ENCODE results near the gene SYS1. TPM values are rescaled to one million over a fixed set of nuclear protein-coding genes. Genes with fewer than 3 reads are reported as not detected.

The SYS1 gene
- total RNA-seq, 6 experiments from 2014 or later = 16.6 to 26.2 (median 20.8) TPM

DNA sequence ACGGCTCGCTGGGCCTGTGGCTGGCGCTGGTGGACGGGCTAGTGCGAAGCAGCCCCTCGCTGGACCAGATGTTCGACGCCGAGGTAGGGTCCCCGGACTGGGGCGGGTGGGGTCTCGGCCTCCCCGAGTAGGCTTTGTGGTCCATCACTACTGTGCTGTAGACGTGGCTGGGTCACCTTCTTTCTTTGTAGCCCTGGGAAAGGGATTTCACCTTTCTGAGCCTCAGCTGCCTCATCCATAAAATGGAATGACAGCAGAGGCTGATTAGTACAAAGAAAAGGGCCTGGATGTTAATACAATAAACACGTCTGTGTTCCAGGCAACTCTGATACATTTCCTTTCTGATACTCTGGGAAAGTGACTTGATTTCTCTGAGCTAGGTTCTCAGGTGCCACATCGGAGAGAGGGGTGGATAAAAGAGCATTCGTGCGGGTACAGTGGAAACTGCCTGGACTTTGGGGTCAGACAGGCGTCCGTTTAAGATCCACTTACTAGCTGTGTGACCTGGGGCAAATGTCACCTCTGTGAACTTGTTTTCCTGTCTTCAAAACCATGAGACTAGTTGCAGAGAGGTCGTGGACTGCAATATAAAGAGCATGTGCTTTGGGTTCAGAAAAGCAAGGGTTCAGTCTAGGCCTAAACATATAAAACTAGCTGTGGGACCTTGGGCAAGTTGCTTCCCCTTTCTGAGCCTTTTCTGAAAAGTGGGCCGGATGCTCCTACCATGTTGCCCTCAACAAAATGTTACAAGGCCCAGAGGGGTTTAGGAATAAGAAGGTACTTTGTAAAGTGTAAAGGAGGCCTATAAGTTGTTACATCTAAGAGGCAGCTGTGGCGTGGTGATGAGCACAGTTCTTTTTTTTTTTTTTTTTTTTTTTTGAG is 896 bp downstream of the SYS1 start:
- WGBS (ENCODE audit: insufficient coverage, low coverage, low lambda C conversion rate, missing lambda C conversion rate) = 10% methylated on average over 17 of the region's 23 CpGs
- intact Hi-C loops (cut with DNase I) = no loop called here
- Histone ChIP-seq H3K9me3 (no peaks in the 10 kb centered on the region), H3K4me1 (peaks cover 0 to 46% (median 13%) of the 10 kb centered on the region in 4 donors), H3K4me3 (peak overlapping the region; percentile 69 to 89 (median 83)), H3K27ac (peak overlapping the region; percentile 93 to 99 (median 99)), H3K36me3 (peaks cover 0 to 29% (median 10%) of the 10 kb centered on the region in 4 donors), H3K27me3 (no peaks in the 10 kb centered on the region)
- TF ChIP-seq, protein P1, sequence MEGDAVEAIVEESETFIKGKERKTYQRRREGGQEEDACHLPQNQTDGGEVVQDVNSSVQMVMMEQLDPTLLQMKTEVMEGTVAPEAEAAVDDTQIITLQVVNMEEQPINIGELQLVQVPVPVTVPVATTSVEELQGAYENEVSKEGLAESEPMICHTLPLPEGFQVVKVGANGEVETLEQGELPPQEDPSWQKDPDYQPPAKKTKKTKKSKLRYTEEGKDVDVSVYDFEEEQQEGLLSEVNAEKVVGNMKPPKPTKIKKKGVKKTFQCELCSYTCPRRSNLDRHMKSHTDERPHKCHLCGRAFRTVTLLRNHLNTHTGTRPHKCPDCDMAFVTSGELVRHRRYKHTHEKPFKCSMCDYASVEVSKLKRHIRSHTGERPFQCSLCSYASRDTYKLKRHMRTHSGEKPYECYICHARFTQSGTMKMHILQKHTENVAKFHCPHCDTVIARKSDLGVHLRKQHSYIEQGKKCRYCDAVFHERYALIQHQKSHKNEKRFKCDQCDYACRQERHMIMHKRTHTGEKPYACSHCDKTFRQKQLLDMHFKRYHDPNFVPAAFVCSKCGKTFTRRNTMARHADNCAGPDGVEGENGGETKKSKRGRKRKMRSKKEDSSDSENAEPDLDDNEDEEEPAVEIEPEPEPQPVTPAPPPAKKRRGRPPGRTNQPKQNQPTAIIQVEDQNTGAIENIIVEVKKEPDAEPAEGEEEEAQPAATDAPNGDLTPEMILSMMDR (IDR thresholded peaks at IDR 0.05) = no peak
- no peak for TF ChIP-seq POLR2A (IDR thresholded peaks at IDR 0.05)
- DNase-seq (peak in 1 of 3 donors; percentile 33), ATAC-seq (no peak)

DNA sequence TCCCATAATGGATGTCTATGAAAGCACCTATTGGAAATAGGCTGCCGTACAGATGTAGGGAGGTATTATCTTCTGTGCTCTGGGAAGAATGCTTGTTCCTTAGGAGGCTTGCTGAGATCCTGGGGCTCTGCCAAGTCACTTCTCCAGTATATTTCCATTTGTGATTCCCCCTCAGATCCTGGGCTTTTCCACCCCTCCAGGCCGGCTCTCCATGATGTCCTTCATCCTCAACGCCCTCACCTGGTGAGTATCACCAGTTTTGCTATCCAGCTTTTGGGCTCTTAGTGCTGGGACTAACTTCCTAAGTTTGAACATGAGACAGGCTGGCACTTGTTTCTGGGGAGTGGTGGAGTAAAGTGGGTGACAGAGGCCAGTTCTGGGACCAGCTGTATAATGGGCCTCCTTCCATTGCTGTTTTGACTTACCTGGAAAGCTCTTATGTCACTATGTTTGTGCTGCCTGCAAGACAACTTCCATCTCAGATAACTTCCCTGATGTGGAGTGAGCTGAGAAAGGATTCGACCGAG is 2.6 kb downstream of the SYS1 start:
- peaks cover 0 to 29% (median 10%) of the 10 kb centered on the region in 4 donors for H3K36me3 ChIP-seq
- no peak overlapping the region for H3K27ac ChIP-seq
- no peaks in the 10 kb centered on the region for H3K9me3 ChIP-seq
- 96% methylated on average over 4 of the region's 5 CpGs for WGBS (ENCODE audit: insufficient coverage, low coverage, low lambda C conversion rate, missing lambda C conversion rate)
- intact Hi-C loops (cut with DNase I) = no loop called here
- DNase-seq (peak in 1 of 3 donors; percentile 33), ATAC-seq (no peak)
- peaks cover 0 to 29% (median 6%) of the 10 kb centered on the region in 4 donors for H3K4me1 ChIP-seq
- no peak overlapping the region for H3K4me3 ChIP-seq
- no peaks in the 10 kb centered on the region for H3K27me3 ChIP-seq
- TF ChIP-seq, protein P1 (IDR thresholded peaks at IDR 0.05) = no peak
- TF ChIP-seq POLR2A (IDR thresholded peaks at IDR 0.05) = no peak

DNA sequence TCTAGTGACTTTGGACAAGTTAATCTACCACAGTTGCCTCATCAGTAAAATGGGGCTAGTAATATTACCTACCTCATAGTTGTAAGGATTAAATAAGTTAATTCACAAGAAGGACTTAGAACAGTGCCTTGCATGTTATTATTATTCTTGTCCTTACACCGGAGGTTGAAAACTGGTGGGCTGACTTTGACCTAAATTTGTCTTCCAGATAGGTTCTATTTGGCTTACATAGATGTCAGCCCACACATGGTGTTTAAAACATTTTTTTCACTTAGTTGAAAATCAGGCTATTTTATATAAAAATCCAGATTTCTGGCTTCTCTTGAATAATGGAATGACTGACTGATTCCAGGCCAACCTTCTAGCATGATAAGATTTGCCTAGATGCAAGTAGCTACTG is 3.2 kb downstream of the SYS1 start:
- WGBS (ENCODE audit: insufficient coverage, low coverage, low lambda C conversion rate, missing lambda C conversion rate) = 73% methylated on average over 1 of the region's 1 CpG
- ATAC-seq (no peak), DNase-seq (no peak)
- no peaks in the 10 kb centered on the region for H3K27me3 ChIP-seq
- intact Hi-C loops (cut with DNase I) = no loop called here
- H3K4me1 ChIP-seq = peaks cover 0 to 22% (median 4%) of the 10 kb centered on the region in 4 donors
- H3K9me3 ChIP-seq = no peaks in the 10 kb centered on the region
- no peak overlapping the region for H3K27ac ChIP-seq
- H3K36me3 ChIP-seq = peaks cover 0 to 29% (median 10%) of the 10 kb centered on the region in 4 donors
- TF ChIP-seq POLR2A (IDR thresholded peaks at IDR 0.05) = no peak
- TF ChIP-seq, protein P1 (IDR thresholded peaks at IDR 0.05) = no peak
- no peak overlapping the region for H3K4me3 ChIP-seq

DNA sequence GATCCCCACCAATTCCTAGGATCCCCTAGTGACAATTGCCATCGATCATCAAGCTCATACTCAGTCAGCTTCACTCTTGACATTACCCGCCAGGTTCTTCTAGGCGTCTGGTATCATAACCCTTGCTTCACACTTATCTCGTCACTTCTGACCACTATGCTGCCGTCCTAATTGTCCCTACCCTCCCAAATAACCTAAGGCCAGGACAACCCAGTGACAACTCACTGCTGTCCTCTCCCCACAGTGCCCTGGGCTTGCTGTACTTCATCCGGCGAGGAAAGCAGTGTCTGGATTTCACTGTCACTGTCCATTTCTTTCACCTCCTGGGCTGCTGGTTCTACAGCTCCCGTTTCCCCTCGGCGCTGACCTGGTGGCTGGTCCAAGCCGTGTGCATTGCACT is 3.7 kb downstream of the SYS1 start:
- Histone ChIP-seq H3K4me3 (no peak overlapping the region), H3K9me3 (no peaks in the 10 kb centered on the region), H3K27ac (no peak overlapping the region), H3K36me3 (peaks cover 0 to 29% (median 10%) of the 10 kb centered on the region in 4 donors), H3K27me3 (no peaks in the 10 kb centered on the region), H3K4me1 (peaks cover 0 to 18% (median 4%) of the 10 kb centered on the region in 4 donors)
- no peak for TF ChIP-seq POLR2A (IDR thresholded peaks at IDR 0.05)
- TF ChIP-seq, protein P1 (IDR thresholded peaks at IDR 0.05) = no peak
- 93% methylated on average over 8 of the region's 11 CpGs for WGBS (ENCODE audit: insufficient coverage, low coverage, low lambda C conversion rate, missing lambda C conversion rate)
- peak in 1 of 3 donors; percentile 10 for DNase-seq
- ATAC-seq = no peak
- intact Hi-C loops (cut with DNase I) = no loop called here

Data from right lobe of liver (tissue), 6 donors.